ENCODE measurements around the gene CLIP4. TPM values are rescaled to one million over a fixed set of nuclear protein-coding genes. Genes with fewer than 3 reads are reported as not detected.

The CLIP4 gene
- total and polyA plus RNA-seq, 2 experiments from 2014 or later = 0.06 to 0.14 TPM

- peaks cover 2% of the 10 kb centered on the region for H3K27me3 Mint-ChIP-seq (ENCODE audit: insufficient read depth, low read depth, poor library complexity)
- Histone ChIP-seq H3K9me2 (ENCODE audit: insufficient read depth) (no peaks in the 10 kb centered on the region), H3K27ac (ENCODE audit: low read depth) (no peak overlapping the region), H3K36me3 (ENCODE audit: insufficient read depth) (no peaks in the 10 kb centered on the region), H3K4me2 (no peak overlapping the region), H3K4me3 (no peak overlapping the region), H3K79me2 (replicated peaks; ENCODE audit: insufficient read depth) (no peaks in the 10 kb centered on the region), H2AFZ (no peak overlapping the region), H3K4me1 (ENCODE audit: insufficient read depth) (no peaks in the 10 kb centered on the region), H4K20me1 (replicated peaks; ENCODE audit: insufficient read depth) (no peaks in the 10 kb centered on the region), H3F3A (replicated peaks; ENCODE audit: low read depth) (no peaks in the 10 kb centered on the region), H3K27me3 (ENCODE audit: insufficient read depth) (no peaks in the 10 kb centered on the region)
- H3K9me3 Mint-ChIP-seq = peaks cover 25% of the 10 kb centered on the region
- H3K4me3 Mint-ChIP-seq = no peak overlapping the region
- no peak overlapping the region for H3K27ac Mint-ChIP-seq
- H3K4me1 Mint-ChIP-seq = no peaks in the 10 kb centered on the region
- ATAC-seq (no peak), DNase-seq (ENCODE audit: low spot score) (no peak)
- H3K36me3 Mint-ChIP-seq (ENCODE audit: low read depth) = peaks cover 6% of the 10 kb centered on the region; the same call in 2 of the 3 replicates
- TF ChIP-seq ZNF331 (CRISPR knock-in tag; IDR thresholded peaks at IDR 0.05; ENCODE audit: low read depth) (no peak), POLR2AphosphoS5 (IDR thresholded peaks at IDR 0.05; ENCODE audit: low read depth) (no peak), REST (IDR thresholded peaks at IDR 0.05; ENCODE audit: unreplicated experiment) (no peak), CREB1 (CRISPR knock-in tag; IDR thresholded peaks at IDR 0.05; ENCODE audit: low read depth) (no peak), JUNB (IDR thresholded peaks at IDR 0.05; ENCODE audit: unreplicated experiment) (no peak), STAT1 (IDR thresholded peaks at IDR 0.05; ENCODE audit: unreplicated experiment) (no peak), ZNF114 (CRISPR knock-in tag; IDR thresholded peaks at IDR 0.05) (no peak)
Measured at GRCh38 chr2:29082804-29083495, 32.3 kb upstream of the CLIP4 start.

GRCh38 chr2:29084554-29084953 lies 30.7 kb upstream of the CLIP4 start:
- Histone ChIP-seq H3K79me2 (replicated peaks; ENCODE audit: insufficient read depth) (no peaks in the 10 kb centered on the region), H3K27ac (ENCODE audit: low read depth) (no peak overlapping the region), H3K4me2 (no peak overlapping the region), H2AFZ (no peak overlapping the region), H3K36me3 (ENCODE audit: insufficient read depth) (no peaks in the 10 kb centered on the region), H3K9me2 (ENCODE audit: insufficient read depth) (no peaks in the 10 kb centered on the region), H3K4me1 (ENCODE audit: insufficient read depth) (no peaks in the 10 kb centered on the region), H3F3A (replicated peaks; ENCODE audit: low read depth) (no peaks in the 10 kb centered on the region), H4K20me1 (replicated peaks; ENCODE audit: insufficient read depth) (no peaks in the 10 kb centered on the region), H3K4me3 (no peak overlapping the region), H3K27me3 (ENCODE audit: insufficient read depth) (no peaks in the 10 kb centered on the region)
- H3K36me3 Mint-ChIP-seq (ENCODE audit: low read depth) = peaks cover 6% of the 10 kb centered on the region; the same call in 2 of the 3 replicates
- H3K27me3 Mint-ChIP-seq (ENCODE audit: insufficient read depth, low read depth, poor library complexity) = peaks cover 2% of the 10 kb centered on the region
- peaks cover 19% of the 10 kb centered on the region for H3K9me3 Mint-ChIP-seq
- H3K27ac Mint-ChIP-seq = no peak overlapping the region
- H3K4me1 Mint-ChIP-seq = no peaks in the 10 kb centered on the region
- DNase-seq (ENCODE audit: low spot score) (no peak), ATAC-seq (no peak)
- no peak overlapping the region for H3K4me3 Mint-ChIP-seq
- TF ChIP-seq POLR2AphosphoS5 (IDR thresholded peaks at IDR 0.05; ENCODE audit: low read depth) (no peak), ZNF114 (CRISPR knock-in tag; IDR thresholded peaks at IDR 0.05) (no peak), CTCF (conservative IDR thresholded peaks at IDR 0.05; ENCODE audit: low read depth in 2 of 2) (no peak), REST (IDR thresholded peaks at IDR 0.05; ENCODE audit: unreplicated experiment) (no peak), ZNF331 (CRISPR knock-in tag; IDR thresholded peaks at IDR 0.05; ENCODE audit: low read depth) (no peak), EZH2phosphoT487 (IDR thresholded peaks at IDR 0.05; ENCODE audit: unreplicated experiment) (no peak), EZH2 (IDR thresholded peaks at IDR 0.05; ENCODE audit: low read depth, unreplicated experiment) (no peak), ETS1 (IDR thresholded peaks at IDR 0.05) (no peak), NANOG (IDR thresholded peaks at IDR 0.05; ENCODE audit: borderline replicate concordance) (no peak), STAT1 (IDR thresholded peaks at IDR 0.05; ENCODE audit: unreplicated experiment) (no peak), CREB1 (CRISPR knock-in tag; IDR thresholded peaks at IDR 0.05; ENCODE audit: low read depth) (no peak)
